T-helper 2 cell treated with Interferon-gamma antibody and Interleukin-4, amounts not matched to agents 100 ng/mL and 5 ng/mL, for 36 hours (primary cell): ENCODE results near the gene SPARCL1. TPM values are rescaled to one million over a fixed set of nuclear protein-coding genes. Genes with fewer than 3 reads are reported as not detected.
"Not testable (repeated sequence)": the region's sequence is repeated elsewhere in the genome, so short reads cannot be mapped to it uniquely, and the experiment has no call there.

ENCODE experiments used
- intact Hi-C: fragments of 100-400 bp; cut with micrococcal nuclease; formaldehyde crosslinking; loops from one replicate; pipeline ENCODE4 v1.15.1; 2023
- total RNA-seq: library from RNA; stranded (reverse); gene quantifications from 2 replicates; pipeline ENCODE4 v1.2.3, GENCODE V29; 2022

The SPARCL1 gene
- total RNA-seq, 1 donor from 2014 or later, result not detected

DNA sequence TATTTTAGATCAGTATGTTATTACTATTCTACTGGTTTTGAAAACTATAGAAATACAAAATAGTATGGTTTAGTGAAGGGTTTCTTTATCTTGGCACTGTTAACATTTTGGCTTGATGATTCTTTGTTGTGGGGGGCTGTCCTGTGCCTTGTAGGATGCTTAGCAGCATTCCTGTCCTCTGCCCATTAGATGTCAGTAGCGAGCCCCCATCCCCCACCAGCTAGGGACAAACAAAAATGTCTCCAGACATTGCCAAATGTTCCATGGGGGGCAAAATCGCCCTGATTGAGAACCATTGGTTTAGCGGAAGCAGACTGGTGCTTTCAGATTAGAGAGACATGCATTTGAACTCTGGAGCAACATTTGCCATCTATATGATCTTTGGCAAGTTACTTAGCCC lies 23.3 kb downstream of the SPARCL1 start:
- intact Hi-C loops, result no loop called here

DNA sequence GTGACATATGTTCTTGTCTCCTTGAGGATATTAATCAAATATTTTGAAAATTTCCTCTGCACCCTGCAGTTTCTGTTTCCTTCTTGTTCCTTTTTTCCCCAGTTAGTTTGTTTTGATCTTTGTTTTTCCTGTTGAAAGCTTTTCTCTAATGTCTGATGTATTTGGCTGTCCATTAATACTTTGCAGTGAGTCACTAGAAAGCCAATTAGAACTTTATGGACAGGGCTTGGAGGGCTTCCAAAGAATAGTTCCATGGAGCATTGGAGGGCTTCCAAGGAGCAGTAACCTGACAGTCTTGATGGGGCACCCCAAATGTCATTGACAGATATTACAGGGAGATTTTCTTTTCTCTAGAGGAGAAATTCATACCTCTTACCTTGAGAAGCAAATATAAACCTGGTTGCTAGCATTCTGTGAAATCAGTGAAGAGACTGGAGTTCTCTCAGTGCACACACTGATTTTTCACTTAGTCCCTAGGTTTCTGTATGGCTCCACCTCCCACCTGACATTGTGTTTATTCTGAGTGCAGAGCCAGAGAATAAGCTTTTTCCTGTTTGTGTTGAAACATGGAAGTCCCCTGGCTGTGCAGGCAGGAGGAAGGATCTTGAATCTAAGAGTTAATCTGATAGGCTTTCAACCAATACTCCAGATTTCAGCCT lies 26.5 kb downstream of the SPARCL1 start:
- intact Hi-C loops, result no loop called here

DNA sequence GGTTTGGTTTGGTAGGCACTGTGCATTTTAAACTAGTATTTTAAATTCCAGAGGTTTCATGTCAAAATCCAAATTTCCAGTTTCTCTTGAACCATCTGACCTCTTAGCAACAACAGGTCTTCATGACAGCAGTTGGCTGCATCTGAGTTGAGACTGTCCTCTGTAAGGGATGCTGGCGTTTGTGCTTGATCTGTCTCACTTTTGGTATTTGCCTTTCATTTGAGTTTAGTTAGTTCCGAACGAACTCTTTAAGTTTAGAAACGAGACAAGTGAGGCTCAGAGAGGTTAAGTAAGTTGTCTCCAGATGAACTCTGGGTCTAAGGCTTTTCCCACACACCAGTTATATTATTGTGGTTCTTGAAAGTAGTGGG lies 29.1 kb downstream of the SPARCL1 start:
- intact Hi-C loops, result no loop called here

- intact Hi-C loops, result no loop called here
Observed at GRCh38 chr4:87499403-87500091, 29.6 kb downstream of the SPARCL1 start.

DNA sequence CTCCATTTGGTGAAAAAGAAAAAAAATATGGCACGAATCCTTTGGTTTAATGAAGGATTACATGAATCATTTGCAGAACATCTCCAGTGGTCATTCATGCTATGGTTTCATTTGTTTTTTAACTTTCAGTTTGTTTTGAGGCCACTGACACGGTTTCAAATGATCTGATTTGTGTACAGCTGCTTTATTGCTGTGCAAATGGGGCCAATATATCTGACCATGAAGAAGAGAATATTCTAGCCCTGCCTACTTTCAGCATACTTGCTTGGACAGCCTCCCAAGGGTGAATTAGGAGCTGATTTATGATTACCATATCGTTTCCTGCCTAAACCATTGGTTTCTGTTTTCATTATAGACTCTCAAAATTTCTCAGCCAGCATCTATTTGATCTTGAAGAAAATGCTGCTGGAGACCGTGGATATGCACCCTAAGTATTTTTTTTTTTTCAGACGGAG lies 30.7 kb downstream of the SPARCL1 start:
- intact Hi-C loops, result no loop called here

DNA sequence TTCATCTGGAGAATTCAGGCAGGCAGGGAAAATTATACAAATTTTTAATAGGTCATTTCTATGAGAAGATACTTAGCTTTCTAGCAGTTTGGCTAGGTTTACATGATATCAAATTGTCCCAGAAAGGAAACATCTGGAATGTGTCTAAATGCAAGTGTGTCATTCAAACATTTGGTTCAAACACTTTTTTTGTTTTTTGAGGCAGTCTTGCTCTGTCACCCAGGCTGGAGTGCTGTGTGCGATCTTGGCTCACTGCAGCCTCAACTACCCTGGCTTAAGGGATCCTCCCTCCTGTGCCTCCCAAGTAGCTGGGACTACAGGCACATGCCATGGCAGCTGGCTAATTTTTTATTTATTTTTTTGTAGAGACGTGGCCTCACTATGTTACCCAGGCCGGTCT lies 31.6 kb downstream of the SPARCL1 start:
- intact Hi-C loops, result loop anchor here (1.0 kb wide), 1 partner anchor 352 kb away; no protein-coding TSS in a partner anchor

DNA sequence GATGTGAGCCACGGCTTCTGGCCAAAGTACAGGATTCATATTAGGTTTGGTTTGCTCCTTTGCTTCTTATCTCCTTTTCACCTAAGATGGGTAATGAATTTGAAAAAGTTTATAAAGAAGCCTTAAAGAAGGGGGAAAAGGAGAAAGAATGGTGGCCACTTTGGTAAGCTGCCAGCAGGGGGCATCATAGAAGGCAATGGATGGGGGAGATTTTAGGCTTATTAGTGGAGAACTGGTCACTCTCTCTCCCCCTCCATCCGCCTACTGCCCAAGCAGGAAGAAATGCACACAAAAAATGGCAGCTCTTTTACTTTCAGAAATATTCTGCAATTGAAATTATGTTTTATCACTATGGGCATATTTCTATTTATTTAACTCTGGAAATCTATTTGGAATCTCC lies 32.0 kb downstream of the SPARCL1 start:
- intact Hi-C loops, result loop anchor here (1.0 kb wide), 1 partner anchor 352 kb away; no protein-coding TSS in a partner anchor

- intact Hi-C loops, result no loop called here
Observed at GRCh38 chr4:87493115-87493514, 36.1 kb downstream of the SPARCL1 start.

DNA sequence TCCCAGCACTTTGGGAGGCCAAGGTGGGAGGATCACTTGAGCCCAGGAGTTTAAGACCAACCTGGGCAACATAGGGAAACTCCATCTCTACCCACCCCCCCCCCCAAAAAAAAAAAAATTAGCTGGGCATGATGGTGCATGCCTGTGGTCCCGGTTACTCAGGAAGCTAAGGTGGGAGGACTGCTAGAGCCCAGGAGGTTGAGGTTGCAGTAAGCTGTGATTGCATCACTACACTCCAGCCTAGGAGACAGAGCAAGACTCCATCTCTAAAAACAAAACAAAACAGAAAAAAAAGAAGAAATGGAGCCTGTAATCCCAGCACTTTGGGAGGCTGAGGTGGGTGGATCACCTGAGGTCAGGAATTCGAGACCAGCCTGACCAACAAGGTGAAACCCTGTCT lies 37.3 kb downstream of the SPARCL1 start:
- intact Hi-C loops, result not testable (repeated sequence)

GRCh38 chr4:87491436-87491835 lies 37.7 kb downstream of the SPARCL1 start:
- intact Hi-C loops, result no loop called here

- intact Hi-C loops, result no loop called here
Observed at GRCh38 chr4:87490664-87491369, 38.4 kb downstream of the SPARCL1 start.

DNA sequence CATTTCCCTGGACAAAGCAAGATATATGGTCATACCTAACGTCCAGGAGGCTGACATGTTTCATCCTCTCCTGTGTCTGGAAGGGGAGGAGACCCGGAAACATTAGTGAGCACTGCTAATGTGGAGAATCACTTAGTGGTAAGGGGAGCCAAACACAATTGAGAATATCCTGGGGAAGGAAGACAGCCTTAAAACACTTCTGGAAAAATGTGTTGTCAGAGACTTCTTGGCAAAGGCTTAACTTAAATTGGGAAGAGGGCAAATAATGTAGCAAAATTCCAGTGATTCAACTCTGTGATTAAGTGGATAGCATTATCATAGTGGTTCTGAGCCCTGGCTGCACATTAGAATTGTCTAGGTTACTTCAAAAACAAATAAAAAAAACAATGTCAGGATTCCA lies 39.5 kb downstream of the SPARCL1 start:
- intact Hi-C loops, result no loop called here

DNA sequence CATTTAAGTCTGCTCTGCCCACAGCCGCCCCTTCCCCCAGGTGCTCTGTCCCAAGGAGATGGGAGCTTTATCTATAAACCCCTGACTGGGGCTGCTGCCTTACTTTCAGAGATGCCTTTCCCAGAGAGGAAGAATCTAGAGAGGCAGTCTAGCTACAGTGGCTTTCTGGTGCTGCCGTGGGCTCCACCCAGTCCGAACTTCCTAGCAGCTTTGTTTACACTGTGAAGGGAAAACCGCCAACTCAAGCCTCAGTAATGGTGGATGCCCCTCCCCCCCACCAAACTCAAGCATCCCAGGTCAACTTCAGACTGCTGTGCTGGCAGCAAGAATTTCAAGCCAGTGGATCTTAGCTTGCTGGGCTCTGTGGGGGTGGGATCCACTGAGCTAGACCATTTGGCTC lies 40.5 kb downstream of the SPARCL1 start:
- intact Hi-C loops, result not testable (repeated sequence)

GRCh38 chr4:87483247-87483646 lies 45.9 kb downstream of the SPARCL1 start:
- intact Hi-C loops, result not testable (repeated sequence)

GRCh38 chr4:87481377-87481776 lies 47.8 kb downstream of the SPARCL1 start:
- intact Hi-C loops, result no loop called here

- intact Hi-C loops, result no loop called here
Observed at GRCh38 chr4:87478732-87479250, 50.4 kb downstream of the SPARCL1 start.

DNA sequence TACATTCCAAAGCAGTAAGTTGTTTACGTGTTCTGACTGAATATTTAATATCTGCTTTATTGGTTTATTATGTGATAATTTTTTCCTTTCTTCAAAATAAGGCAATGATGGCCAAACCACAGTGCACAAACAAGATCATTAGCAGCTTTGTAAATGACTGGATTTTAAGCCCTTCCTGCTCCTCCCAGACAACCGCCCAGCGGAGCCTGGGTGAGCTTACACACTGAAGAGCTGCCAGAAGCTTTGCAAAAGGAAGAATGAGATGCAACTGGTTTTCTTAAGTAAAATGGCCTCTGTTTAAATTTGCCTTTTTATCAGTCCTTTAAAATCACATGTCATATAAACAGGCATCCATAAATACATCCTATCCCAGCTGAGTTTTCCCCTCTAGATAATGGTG lies 52.2 kb downstream of the SPARCL1 start:
- intact Hi-C loops, result no loop called here

DNA sequence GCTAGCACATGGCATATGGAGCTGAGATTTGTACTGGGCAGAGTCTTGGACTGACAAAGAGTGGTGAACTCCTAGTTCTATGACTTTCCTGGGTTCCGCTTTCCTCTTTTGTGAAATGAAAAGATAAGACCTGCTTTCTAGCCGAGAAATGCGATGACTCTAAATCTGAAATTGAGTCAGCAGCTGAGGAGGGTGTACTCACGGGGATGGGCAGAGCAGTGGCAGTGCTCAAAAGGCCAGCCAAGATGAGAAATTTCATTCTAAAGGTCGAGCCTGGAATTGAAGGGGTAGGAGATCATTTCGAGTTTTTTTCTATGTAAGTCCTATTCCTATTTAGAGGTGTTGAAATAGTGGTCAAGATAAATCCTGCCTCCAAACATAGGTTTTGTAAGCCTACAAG lies 59.8 kb downstream of the SPARCL1 start:
- intact Hi-C loops, result loop anchor here (5.0 to 10.0 kb wide), 3 partner anchors 77 to 235 kb away; partner anchors contain the start of gene HSD17B11

GRCh38 chr4:87465739-87466366 lies 63.3 kb downstream of the SPARCL1 start:
- intact Hi-C loops, result loop anchor here (1.0 to 10.0 kb wide), 5 partner anchors 74 to 315 kb away; partner anchors contain the start of gene HSD17B11

- intact Hi-C loops, result loop anchor here (10.0 kb wide), 2 partner anchors 187 to 227 kb away; no protein-coding TSS in a partner anchor
Observed at GRCh38 chr4:87462102-87462501, 67.1 kb downstream of the SPARCL1 start.

DNA sequence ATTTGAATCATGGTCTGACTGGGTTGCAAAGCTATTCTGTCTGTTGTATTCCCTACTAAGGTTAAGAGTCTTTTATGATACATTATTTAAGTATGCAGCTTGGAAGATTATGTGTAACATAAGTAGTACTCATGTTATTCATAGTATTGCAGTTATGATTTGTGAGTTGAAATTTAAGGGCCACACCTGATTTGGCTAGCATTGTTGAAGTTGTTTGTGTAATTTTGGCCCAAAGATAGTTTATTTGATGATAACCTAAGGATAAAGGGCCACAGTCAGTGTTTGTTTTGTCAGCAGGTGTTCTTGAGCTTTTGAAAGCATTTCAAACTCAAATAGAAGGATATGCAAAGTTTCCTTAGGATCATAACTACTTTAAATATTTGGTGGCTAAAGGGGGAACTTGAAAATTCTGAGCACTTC lies 67.9 kb downstream of the SPARCL1 start:
- intact Hi-C loops, result loop anchor here (10.0 kb wide), 2 partner anchors 186 to 226 kb away; no protein-coding TSS in a partner anchor
